T-helper 22 cell (primary cell): ENCODE data around the gene TUBA3C.

Experiments
- DNase-seq: peaks from one replicate; pipeline ENCODE4 v3.0.0-alpha.2; 2020; ENCODE audit warnings: low read depth

The TUBA3C gene

GRCh38 chr13:19161308-19161707 lies 20.3 kb downstream of the TUBA3C start:
- DNase-seq, result no peak

GRCh38 chr13:19159761-19160420 lies 21.7 kb downstream of the TUBA3C start:
- no peak for DNase-seq

GRCh38 chr13:19159181-19159580 lies 22.4 kb downstream of the TUBA3C start:
- DNase-seq, result no peak

DNA sequence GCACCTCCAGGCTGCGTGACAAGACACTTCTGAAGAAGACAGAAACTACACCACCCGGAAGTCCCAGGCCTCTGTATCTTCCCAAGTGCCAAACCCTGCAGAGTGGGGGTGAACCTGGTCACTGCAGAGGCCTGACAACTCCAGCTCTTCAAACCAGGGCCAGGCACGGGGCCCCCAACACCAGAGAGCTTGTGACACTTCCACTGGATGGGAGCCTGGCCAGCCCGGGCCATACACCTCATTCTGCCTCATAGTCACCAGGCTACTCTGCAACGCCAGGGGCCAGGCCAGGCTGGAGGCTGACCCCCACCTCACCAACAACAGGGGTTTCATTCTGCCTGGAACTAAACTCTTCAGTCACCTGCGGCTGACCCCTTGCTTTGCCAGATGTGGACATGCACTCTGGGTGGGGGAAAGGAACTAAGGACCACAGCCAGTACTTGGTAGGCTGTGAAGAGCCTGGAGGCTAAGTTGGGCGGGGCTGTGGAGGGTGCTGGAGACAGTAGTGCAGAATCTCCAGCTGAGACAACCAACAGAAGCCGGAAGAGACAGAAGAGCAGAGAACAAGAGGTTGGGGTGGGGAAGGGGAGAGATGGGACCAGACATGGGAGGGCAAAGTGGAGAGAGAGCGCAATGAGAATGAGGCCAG lies 23.0 kb downstream of the TUBA3C start:
- no peak for DNase-seq

- no peak for DNase-seq
These were observed 23.6 kb downstream of the TUBA3C start for GRCh38 chr13:19158006-19158405.

- DNase-seq, result no peak
These were observed 24.2 kb downstream of the TUBA3C start for GRCh38 chr13:19157461-19157860.

DNA sequence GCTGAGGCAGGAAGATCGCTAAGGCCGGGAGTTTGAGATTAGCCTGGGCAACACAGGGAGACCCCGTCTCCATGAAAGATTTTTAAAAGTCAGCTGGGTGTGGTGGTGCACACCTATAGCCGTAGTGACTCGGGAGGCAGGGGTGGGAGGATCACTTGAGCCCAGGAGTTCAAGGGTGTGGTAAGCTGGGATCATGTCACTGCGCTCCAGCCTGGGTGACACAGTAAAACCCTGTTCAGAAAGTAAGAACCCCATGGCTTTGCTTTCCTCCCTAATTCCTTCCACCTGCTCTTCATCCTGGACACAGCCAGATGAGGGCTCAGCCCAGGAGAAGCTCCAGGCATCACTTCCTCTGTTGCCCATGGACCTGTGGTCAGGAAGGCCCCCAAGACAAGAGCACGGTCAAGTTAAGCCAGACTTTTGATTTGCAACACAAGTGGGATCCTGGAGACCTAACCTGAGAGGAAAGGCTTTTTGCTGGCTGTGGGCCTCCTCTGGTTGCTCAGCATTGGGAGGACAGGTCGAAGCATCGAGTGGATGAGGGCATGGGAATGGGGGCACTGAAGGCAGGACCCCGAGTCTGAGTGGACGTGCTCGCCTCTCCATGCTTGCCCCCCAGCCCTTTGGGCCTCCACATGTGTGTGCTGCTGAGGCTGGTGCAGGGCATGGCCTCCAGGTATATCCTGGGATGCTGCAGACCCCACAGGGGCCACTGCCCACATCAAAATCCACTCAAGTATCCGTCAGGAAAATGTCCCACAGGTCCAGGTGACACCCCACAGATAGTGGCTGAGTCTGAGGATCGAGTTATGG lies 25.4 kb downstream of the TUBA3C start:
- no peak for DNase-seq

GRCh38 chr13:19155321-19155861 lies 26.2 kb downstream of the TUBA3C start:
- DNase-seq, result no peak

DNA sequence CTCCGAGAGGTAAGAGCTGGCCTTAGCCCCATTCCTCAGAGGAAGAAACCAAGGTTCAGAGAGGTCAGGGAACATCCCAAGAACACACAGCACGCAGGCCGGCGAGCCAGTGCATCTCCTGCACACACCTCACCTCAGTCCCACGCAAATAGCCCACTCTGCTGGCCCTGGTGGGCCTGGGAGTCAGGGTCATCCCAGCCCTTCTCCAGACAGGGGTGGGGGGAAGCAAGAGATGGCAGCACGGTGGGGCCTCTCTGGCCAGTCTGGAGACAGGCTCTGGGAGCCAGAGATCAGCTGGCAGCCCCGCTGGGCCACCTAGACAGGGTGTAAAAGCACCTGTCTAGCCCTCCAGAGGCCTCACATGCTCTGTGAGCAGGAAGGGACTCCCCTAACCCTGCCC lies 26.8 kb downstream of the TUBA3C start:
- DNase-seq, result no peak

GRCh38 chr13:19153782-19154450 lies 27.7 kb downstream of the TUBA3C start:
- no peak for DNase-seq

- no peak for DNase-seq
These were observed 29.2 kb downstream of the TUBA3C start for GRCh38 chr13:19152403-19152802.

DNA sequence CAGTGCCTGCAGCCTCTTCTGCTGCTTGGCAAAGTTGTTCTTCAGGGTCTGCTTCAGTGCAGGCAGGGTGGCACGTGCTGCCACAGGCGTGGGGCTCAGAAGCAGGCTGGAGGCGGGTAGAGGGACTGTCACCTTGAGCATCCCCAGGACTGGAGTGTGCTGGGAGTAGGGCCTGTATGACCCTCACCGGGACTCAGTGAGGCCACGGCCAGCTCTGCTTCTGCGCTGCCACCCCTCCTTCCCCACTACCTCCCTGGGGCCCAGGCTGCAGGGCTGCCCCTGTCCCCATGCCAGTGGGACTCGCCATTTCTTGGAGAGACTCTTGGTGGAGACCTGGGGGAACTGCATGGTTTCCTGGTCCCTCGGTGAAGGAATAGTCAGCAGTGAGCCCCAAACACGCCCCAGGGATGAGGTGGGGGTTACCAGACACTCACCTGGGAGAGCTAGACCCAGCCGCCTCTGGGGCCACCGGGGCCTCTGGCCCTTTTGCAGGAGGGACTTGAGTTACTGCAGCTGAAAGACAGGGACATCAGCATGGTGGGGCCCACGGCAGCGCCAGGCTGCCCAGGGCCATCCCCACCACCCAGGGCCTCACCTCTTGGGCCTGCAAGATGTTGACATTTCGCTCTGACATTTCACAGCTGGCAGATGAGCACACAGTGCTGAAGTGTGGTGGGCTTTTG lies 29.9 kb downstream of the TUBA3C start:
- DNase-seq, result no peak

DNA sequence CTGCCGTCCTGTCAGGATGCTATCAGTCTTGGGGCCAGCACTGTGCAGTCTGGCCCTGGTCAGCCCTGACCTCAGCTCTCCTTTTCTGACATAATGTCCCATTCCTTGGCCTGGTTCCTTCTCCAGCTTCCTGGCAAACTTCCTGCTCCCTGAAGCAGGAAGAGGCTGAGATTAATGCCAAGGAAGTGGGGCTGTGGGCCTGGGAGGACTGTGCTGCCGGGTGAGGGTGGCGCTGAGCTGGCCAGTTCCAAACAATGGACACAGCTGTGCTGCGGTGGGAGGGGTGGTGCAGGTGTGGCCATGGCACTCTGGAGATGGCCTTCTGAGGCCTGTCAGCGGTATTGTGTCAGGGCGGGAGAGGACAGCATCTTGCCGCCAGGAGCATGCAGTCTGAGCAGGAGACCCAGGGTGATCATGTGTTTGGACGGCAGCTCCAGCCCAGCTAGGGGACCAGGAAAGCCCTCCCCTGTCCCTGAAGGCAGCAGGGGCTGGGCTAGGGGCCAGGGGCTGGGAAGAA lies 30.9 kb downstream of the TUBA3C start:
- DNase-seq, result no peak

DNA sequence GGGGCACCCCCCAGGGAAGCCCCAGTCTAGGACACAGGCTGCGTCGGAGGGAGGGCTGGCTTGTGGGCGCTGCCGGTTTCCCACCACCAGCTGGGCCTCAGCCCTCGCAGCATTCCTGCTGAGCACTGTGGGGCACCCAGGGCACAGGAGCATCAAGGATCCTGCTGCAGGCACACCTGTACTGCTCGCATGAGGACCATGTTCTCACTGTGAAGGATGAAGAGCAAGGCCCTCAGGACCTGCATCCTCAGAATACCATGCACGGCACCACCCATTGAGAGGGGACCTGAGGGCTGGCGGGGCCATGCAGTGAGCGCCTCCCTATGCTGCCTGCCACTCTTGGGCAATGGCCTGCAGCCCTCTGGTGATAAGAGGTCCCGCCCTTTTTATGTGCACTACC lies 31.4 kb downstream of the TUBA3C start:
- no peak for DNase-seq

GRCh38 chr13:19148561-19148960 lies 33.1 kb downstream of the TUBA3C start:
- DNase-seq, result no peak
